HG03064 (cell line): Measurements from ENCODE around the gene CNNM3.
"Not testable (repeated sequence)": the region's sequence is repeated elsewhere in the genome, so short reads cannot be mapped to it uniquely, and the experiment has no call there.

ENCODE experiments used
- ATAC-seq: cut with Tn5 transposase; IDR thresholded peaks from one replicate; pipeline ENCODE4 v1.9.1; 2021; ENCODE audit warnings: low read depth; ENCODE audit not compliant: unreplicated experiment

CNNM3 gene

DNA sequence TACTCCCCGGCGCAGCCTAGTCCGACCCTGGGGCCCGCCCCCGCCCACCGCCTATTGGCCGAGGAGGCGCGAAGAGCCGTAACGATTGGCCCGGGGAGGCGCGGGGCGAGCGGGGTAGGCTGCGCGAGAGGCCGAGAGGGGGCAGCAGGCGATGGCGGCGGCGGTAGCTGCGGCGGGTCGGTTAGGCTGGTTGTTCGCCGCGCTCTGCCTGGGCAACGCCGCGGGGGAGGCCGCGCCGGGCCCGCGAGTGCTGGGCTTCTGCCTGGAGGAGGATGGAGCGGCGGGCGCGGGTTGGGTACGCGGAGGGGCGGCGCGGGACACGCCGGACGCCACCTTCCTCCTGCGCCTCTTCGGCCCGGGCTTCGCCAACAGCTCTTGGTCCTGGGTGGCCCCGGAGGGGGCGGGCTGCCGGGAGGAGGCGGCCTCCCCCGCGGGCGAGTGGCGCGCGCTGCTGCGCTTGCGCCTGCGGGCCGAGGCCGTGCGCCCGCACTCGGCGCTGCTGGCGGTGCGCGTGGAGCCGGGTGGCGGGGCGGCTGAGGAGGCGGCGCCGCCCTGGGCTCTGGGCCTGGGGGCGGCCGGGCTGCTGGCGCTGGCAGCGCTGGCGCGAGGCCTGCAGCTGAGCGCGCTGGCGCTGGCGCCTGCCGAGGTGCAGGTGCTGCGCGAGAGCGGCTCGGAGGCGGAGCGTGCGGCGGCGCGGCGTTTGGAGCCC is at the start of gene CNNM3:
TSS of gene CNNM3 (plus strand) at position 142 of the 709 bp plus-strand sequence. CDS start at position 152, 10 bp downstream.
- ATAC-seq: peak; percentile 85

- ATAC-seq: no peak
These were observed 48.8 kb upstream of the CNNM3 start for GRCh38 chr2:96767135-96767871.

GRCh38 chr2:96768083-96768561 is 47.9 kb upstream of the CNNM3 start:
- ATAC-seq: no peak

DNA sequence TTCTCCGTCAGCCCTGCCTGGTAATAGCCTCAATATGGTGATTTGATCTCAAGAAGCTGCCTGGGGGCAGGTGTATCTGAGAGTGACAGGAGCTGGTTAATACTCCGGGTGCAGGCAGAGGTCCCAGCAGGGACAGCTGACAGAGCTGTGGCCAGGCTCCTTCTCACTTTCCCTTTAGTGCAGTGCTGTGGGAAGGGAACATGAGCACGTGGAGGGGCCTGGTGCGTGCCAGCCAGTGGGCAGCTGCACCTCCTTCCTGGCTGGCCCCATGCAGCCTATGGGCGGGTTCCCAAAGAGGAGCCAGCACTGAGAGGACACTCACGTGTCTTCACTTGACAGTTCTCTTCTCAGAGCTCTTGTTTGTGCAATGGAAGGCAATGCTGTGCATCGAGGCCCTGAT is 46.3 kb upstream of the CNNM3 start:
- ATAC-seq: no peak

- ATAC-seq: no peak
These were observed 45.4 kb upstream of the CNNM3 start for GRCh38 chr2:96770442-96771202.

DNA sequence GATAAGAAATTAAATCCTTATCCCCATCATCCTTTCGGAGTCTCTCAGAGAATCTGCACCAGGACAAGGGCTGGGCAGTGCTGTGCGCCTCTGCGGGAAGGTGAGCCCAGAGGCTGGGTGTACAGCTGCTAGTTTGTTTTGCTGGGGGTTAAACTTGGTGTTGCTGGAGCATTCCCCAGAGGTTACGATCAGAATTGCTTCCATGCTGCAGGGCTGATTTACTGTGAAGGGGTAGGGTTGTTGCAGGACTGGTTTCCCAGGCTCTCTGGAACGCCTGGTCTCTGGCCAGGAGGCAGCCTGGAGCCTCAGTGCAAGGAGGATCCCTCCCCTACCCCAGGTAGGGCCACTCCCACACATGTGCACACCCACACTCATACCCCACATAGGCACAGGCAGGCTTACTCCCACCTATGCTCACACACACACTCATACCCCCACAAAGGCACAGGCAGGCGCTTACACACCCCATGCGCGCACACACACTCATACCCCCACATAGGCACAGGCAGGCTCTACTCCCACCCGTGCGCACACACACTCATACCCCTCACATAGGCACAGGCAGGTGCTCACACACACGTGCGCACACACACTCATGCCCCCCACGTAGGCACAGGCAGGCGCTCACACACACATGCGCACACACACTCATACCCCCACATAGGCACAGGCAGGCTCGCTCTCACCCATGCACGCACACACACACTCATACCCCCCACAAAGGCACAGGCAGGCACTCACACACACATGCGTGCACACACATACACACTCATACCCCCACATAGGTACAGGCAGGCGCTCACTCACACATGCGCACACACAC is 44.1 kb upstream of the CNNM3 start:
- ATAC-seq: no peak

DNA sequence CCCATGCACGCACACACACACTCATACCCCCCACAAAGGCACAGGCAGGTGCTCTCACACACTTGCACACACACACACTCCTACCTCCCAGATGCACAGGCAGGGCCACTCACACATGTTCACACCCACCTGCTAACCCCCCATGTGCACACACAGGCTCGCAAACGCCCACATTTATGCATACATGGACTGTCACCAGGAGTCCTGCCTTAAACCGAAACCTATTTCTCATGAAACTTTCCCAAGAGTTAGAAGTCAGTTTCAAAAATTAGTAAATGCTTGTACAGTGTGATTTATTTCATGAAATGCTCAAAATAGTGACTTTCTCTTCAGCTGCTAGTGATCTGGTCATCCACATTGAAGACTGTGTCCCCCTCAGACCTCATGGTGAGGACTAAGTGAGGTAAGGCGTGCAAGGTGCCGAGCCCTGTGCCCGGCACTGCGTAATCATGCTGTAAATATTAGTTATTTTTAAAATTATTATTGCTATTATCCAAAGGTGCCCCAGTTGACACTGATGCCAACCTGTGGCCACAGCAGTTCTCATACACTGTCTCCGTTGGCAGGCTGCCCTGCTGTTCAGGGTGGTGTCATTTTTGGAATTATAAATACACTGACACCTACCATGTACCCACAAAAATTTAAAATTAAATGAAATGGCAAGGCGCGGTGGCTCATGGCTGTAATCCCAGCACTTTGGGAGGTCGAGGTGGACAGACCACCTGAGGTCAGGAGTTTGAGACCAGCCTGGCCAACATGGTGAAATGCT is 43.0 kb upstream of the CNNM3 start:
- ATAC-seq: peak; percentile 49

GRCh38 chr2:96773922-96774321 is 42.1 kb upstream of the CNNM3 start:
- ATAC-seq: no peak

- ATAC-seq: no peak
These were observed 40.9 kb upstream of the CNNM3 start for GRCh38 chr2:96775160-96775559.

GRCh38 chr2:96783388-96783787 is 32.7 kb upstream of the CNNM3 start:
- no peak for ATAC-seq

- ATAC-seq: no peak
These were observed 28.7 kb upstream of the CNNM3 start for GRCh38 chr2:96787411-96787810.

DNA sequence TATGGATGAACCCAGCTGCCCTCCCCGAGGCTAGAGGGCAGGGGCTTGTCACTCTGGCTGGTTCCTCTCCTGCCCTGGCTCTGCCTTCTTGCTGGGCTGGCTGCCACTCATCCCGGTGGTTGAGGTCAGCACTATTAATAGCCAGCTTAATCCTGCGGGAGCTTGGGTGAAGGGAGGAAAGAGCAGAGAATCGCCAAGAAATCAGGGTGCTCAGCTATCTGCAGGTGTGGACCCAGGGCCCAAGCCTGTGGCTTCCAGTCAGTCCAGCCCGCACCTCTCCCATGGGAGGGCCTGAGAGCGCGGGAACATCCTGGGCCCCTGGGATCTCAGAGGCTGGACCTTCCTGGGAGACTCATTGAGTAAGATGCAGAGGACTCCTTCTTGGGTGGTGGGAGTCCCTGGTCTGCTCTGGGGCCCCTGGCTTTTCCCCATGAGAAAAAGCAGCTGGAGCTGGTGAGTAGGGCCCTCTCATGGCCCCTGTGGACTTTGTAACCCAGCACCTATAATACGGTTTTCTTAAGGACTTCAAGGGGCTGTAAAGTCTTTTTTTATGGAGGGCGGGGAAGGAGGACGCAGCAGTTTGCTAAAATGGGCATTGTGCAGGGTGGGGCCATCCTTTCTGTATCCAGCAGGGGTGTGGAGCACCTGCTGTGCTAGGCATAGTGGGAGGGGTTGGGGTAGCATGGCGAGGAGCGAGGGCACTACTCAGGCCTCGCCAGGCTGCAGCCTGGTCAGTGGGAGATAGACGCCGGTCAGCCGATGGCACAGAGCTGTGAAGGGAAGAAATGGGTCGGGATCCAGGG is 27.4 kb upstream of the CNNM3 start:
- no peak for ATAC-seq

DNA sequence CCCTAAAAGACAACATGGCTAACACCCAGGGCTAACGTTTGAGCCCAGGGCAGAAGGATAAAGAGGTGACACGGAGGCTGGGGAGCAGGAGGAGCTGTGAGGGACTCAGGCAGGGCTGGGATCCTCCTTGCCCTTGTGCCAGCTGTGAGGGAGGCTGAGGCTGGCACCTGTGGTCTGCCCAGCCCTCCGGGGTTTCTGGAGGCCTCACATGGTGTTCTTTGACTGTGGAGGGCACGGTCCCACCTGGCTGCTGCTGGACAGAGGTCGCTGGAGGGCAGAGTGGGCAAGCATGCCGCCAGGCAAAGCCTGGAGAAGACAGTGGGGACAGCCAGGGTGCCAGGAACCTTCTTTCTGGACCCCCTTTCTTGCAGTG is 26.8 kb upstream of the CNNM3 start:
- no peak for ATAC-seq

DNA sequence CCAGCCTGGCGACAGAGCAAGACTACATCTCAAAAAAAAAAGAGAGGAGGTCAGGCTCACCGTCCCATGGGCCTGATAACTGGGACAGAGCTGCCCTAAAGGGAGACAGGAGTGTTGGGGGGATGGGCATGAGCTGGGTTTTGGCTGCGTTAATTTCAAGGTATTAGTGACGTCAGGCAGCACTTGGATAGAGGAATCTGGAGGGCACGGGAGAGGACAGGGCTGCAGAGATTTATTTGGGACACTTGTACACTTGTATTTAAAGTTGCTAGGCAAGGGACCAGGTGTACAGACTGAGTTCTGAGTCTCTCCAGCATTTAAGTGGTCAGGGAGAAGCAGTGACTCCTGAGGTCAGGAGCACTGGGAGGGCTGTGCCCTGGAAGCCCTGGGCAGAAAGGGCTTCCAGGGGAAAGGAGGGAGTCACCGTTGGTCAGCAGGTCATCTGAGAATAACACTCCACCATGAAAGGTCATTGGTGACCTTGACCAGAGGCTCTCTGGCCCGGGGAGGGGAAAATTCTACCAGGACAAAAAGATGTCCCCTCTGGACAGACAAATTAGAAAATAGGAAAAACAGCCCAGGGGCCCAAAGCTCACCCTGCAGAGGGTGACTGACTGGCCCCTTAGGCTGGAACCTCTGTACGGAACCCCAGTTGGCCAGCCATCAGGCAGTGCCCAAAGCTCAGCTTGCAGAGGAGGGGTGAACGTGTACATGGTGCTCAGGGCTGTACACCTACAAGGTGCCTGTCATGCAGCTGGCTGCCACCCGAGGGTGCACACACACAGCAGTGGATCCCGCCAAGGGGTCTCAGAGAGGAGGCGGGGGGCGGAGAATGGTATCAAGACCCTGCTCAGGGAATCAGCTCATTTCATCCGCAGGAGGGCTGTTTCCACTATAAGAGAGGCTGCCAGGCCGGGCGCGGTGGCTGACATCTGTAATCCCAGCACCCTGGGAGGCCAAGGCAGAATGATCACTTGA is 23.0 kb upstream of the CNNM3 start:
- ATAC-seq: no peak

- no peak for ATAC-seq
These were observed 21.0 kb upstream of the CNNM3 start for GRCh38 chr2:96795076-96795475.

GRCh38 chr2:96796497-96796896 is 19.6 kb upstream of the CNNM3 start:
- not testable (repeated sequence) for ATAC-seq

- ATAC-seq: no peak
These were observed 18.9 kb upstream of the CNNM3 start for GRCh38 chr2:96797066-96797625.
